SH-SY5Y (cell line): Measurements from ENCODE around the gene WNK1.
A peak's percentile ranks its signal among the peaks of the same experiment; 100 is the strongest.

Experiments
- GATA2 ChIP-seq: IDR thresholded peaks from 2 replicates; pipeline ENCODE4 v1.6.1; 2011; ENCODE audit warnings: mild to moderate bottlenecking, low read depth, low read length
- GATA3 ChIP-seq: IDR thresholded peaks from 2 replicates; pipeline ENCODE4 v1.6.1; 2011; ENCODE audit warnings: low read depth, mild to moderate bottlenecking, low read length, moderate library complexity

WNK1 gene

GRCh38 chr12:949453-950191, 197.2 kb downstream of the WNK1 start, which contains the start of gene RAD52:
Gene RAD52 (minus strand): TSS chr12:949694. CDS start chr12:933058, 16,636 bp downstream.
- peak; percentile 57; the same call in 1 of the 2 replicates for TF ChIP-seq GATA2
- TF ChIP-seq GATA3: no peak

DNA sequence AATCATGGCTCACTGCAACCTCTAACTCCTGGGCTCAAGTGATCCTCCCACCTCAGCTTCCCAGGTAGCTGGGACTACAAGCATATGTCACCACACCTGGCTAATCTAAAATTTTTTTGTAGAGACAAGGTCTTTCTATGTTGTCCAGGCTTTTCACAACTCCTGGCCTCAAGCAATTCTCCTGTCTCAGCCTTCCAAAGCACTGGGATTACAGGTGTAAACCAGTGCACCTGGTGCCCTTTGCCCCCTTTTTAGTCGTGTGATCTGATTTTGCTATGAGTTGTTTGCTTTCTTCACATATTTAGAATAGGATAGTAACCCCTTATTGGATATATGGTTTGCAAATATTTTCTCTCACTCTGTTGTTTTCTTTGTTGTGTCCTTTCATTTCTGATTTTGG, 198.8 kb downstream of the WNK1 start:
- TF ChIP-seq GATA3 (no peak), GATA2 (no peak)

DNA sequence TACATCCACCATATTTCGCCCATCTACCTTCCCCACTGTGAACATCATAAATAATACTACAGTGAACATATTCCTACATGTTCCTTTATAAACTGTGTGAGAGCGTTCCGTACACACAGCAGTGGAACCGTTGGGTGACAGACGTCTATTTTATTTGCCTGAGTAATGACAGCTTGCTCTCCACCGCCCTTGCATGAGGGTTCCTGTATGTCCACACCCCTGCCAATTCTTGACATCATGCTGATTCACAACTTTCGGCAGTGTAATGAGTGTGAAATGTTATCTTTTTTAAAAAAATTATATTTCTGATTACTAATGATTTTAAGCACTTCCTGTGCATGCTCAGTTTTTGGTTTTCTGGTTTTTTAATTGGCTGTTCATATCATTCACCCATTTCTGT, 201.4 kb downstream of the WNK1 start:
- TF ChIP-seq GATA3 (no peak), GATA2 (no peak)

DNA sequence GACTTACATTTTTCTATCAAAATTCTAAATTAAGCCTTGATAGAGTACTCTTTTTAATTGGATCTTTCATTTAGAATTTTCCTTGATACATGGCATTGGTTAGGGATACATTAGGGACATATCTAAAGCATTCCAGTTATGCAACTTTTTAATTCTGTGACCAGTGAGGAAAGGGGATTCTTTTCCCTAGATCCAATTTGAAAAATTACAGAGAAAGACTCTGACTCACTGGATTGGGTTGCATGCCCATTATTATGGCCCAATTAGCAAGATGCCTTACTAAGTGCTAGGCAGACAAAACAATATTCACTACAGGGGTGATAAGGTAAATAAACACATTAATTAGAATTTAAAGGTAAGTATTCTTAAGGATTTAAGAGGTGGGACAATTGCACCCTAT, 202.4 kb downstream of the WNK1 start:
- no peak for TF ChIP-seq GATA3
- no peak for TF ChIP-seq GATA2

DNA sequence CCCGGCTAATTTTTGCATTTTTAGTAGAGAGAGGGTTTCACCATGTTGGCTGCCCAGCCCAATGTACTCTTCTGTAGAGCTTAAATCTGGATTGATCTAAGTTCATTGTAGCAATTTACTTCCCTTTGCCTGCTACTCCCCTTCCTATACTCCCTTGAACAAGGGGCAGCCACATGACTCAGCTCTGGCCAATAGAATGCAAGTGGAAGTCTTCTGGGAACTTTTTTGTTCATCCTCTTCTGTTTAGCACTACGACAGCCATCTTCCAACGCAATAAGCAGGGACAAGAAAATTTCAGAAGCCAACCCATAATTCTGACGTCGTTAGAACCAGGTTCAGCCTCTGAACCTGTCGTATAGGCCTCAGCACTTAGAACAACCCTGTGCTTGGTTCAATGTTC, 203.6 kb downstream of the WNK1 start:
- TF ChIP-seq GATA3 (no peak), GATA2 (no peak)

DNA sequence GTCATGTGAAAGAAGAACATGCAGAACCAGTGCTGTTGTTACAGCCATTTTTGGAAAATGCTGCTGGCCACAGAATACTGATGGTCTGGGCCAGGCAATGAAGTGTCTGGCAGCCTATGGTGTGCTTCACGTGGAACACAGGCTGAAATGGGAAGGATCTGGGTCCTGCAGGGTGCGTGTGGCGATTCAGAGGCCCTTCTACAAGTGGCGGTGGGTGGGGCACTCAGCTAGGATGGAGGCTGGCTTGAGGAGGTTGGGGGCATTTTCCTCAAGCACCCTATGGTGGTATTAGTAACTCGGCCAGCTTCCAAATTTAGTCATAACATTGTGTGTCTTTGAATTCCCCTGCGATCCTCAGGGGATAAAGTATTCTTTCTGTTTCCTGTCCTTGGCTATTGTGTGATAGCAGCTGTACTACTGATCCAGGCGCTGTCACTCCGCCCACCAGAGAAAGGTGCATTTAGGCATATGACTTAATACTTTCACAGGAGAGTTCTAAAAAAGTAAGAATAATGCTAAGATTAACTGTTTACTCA, 206.3 kb downstream of the WNK1 start:
- TF ChIP-seq GATA3: no peak
- no peak for TF ChIP-seq GATA2
